Stomach (tissue), 9 donors: ENCODE results near the gene PRKCQ. TPM values are rescaled to one million over a fixed set of nuclear protein-coding genes. Genes with fewer than 3 reads are reported as not detected.

Source experiments
- DNase-seq, 2 donors: peaks; one replicate each; pipeline versions ENCODE4 v3.0.0 to v3.0.0-alpha.2; 2013 to 2019
- H3K27ac ChIP-seq, 5 donors: fragments of 200-600 bp in 4 of 5; sonication (generic) in 4 of 5; one replicate each; pipeline ENCODE4 v1.5.1; 2013 to 2019; ENCODE audit warnings: mild to moderate bottlenecking in 1 of 5, moderate library complexity in 1 of 5
- H3K27me3 ChIP-seq, 3 donors: fragments of 200-600 bp; sonication (generic); one replicate each; pipeline ENCODE4 v1.5.1; 2017 to 2019; ENCODE audit warnings: mixed run types in 1 of 3
- H3K36me3 ChIP-seq, 4 donors: fragments of 200-600 bp; sonication (generic); 1 replicate in 3 of 4; 2 replicates in 1 of 4; pipeline ENCODE4 v1.5.1; 2016 to 2019
- H3K4me1 ChIP-seq, 4 donors: fragments of 200-600 bp; sonication (generic); one replicate each; pipeline ENCODE4 v1.5.1; 2016 to 2019
- H3K4me3 ChIP-seq, 4 donors: fragments of 200-600 bp; sonication (generic) in 3 of 4; one replicate each; pipeline ENCODE4 v1.5.1; 2016 to 2019; ENCODE audit warnings: mild to moderate bottlenecking in 1 of 4
- H3K9me3 ChIP-seq, 4 donors: fragments of 200-600 bp; sonication (generic); one replicate each; pipeline ENCODE4 v1.5.1; 2016 to 2019
- CTCF ChIP-seq, 7 experiments: fragments of 450-650 bp in 4 of 7; fragments of 200-600 bp in 3 of 7; sonication (generic) in 3 of 7; IDR thresholded peaks; one replicate each; pipeline ENCODE4 v1.5.1; 2016 to 2019; ENCODE audit warnings: antibody characterized with exemption in 7 of 7, control low read depth in 2 of 7, mild to moderate bottlenecking in 1 of 7
- EP300 ChIP-seq: sonication (generic); formaldehyde crosslinking; IDR thresholded peaks from one replicate; pipeline ENCODE4 v1.6.1; 2017; ENCODE audit warnings: antibody characterized with exemption
- POLR2A ChIP-seq, 4 donors: fragments of 450-650 bp; IDR thresholded peaks; one replicate each; pipeline ENCODE4 v1.6.1; 2016; ENCODE audit warnings: antibody characterized with exemption in 4 of 4, control low read depth in 2 of 4, mild to moderate bottlenecking in 1 of 4, moderate library complexity in 1 of 4
- POLR2AphosphoS5 ChIP-seq, 3 donors: sonication (generic); formaldehyde crosslinking; IDR thresholded peaks; one replicate each; pipeline ENCODE4 v1.6.1; 2016; ENCODE audit warnings: antibody characterized with exemption in 3 of 3
- WGBS, 5 donors: extraction: QIAGEN DNeasy Blood & Tissue Kit in 3 of 5; methylation state at CpG; one replicate each; pipeline versions ENCODE4 v1.1.5 to v1.1.7; 2013 to 2018; 5-methylcytosine and 5-hydroxymethylcytosine counted together
- intact Hi-C: fragments of 100-400 bp; cut with DNase I; formaldehyde crosslinking; loops from one replicate; pipeline ENCODE4 v1.15.1; 2023; ENCODE audit warnings: low total_unique reads
- polyA plus RNA-seq, 3 donors: library from polyadenylated mRNA; stranded (reverse); fragments of 200-250 nt; gene quantifications; one replicate each; pipeline ENCODE4 v1.2.3, GENCODE V29; 2013
- total RNA-seq, 5 donors: library from RNA; depleted of rRNA; stranded (reverse); fragments of >200 nt; gene quantifications; one replicate each; pipeline versions ENCODE4 v1.1.0 to v1.2.3, GENCODE V29; 2014 to 2016
- donor health status: healthy with polysubstance abuse.
- donor health status: Bipolar disorder and iron deficiency.
- donor health status: healthy.

Gene PRKCQ
- total and polyA plus RNA-seq, 8 donors: 0.25 to 5.1 (median 0.63) TPM; not detected in 1

GRCh38 chr10:6465854-6466601 lies 114.0 kb downstream of the PRKCQ start:
- Histone ChIP-seq H3K4me3 (no peak overlapping the region), H3K4me1 (no peaks in the 10 kb centered on the region), H3K27ac (no peak overlapping the region), H3K9me3 (no peaks in the 10 kb centered on the region), H3K27me3 (no peaks in the 10 kb centered on the region), H3K36me3 (no peaks in the 10 kb centered on the region)
- intact Hi-C loops: no loop called here
- no peak for DNase-seq
- 75 to 89% (median 82%) methylated on average over 7 of the region's 7 CpGs for WGBS, 5 donors
- no peak for TF ChIP-seq CTCF (IDR thresholded peaks at IDR 0.05)
- TF ChIP-seq POLR2AphosphoS5 (IDR thresholded peaks at IDR 0.05): no peak
- no peak for TF ChIP-seq EP300

GRCh38 chr10:6465437-6465836 lies 114.6 kb downstream of the PRKCQ start:
- H3K27ac ChIP-seq: no peak overlapping the region
- TF ChIP-seq POLR2AphosphoS5 (IDR thresholded peaks at IDR 0.05): no peak
- no peak for TF ChIP-seq EP300
- H3K36me3 ChIP-seq: no peaks in the 10 kb centered on the region
- whole genome bisulfite sequencing, 5 donors: 76 to 94% (median 83%) methylated on average over 7 of the region's 7 CpGs
- H3K9me3 ChIP-seq: no peaks in the 10 kb centered on the region
- intact Hi-C loops: no loop called here
- H3K4me1 ChIP-seq: no peaks in the 10 kb centered on the region
- H3K27me3 ChIP-seq: no peaks in the 10 kb centered on the region
- no peak for DNase-seq
- H3K4me3 ChIP-seq: no peak overlapping the region

- H3K36me3 ChIP-seq: no peaks in the 10 kb centered on the region
- intact Hi-C loops: no loop called here
- no peaks in the 10 kb centered on the region for H3K27me3 ChIP-seq
- H3K9me3 ChIP-seq: no peaks in the 10 kb centered on the region
- H3K4me1 ChIP-seq: no peaks in the 10 kb centered on the region
- H3K4me3 ChIP-seq: no peak overlapping the region
- no peak overlapping the region for H3K27ac ChIP-seq
- TF ChIP-seq EP300: no peak
- no peak for TF ChIP-seq POLR2A (IDR thresholded peaks at IDR 0.05)
- TF ChIP-seq POLR2AphosphoS5 (IDR thresholded peaks at IDR 0.05): no peak
- no peak for TF ChIP-seq CTCF (IDR thresholded peaks at IDR 0.05)
- no peak for DNase-seq
- 86 to 93% (median 89%) methylated on average over 9 of the region's 9 CpGs for WGBS, 5 donors
Measured at GRCh38 chr10:6464862-6465430, 115.1 kb downstream of the PRKCQ start.

- Histone ChIP-seq H3K36me3 (no peaks in the 10 kb centered on the region), H3K27ac (no peak overlapping the region), H3K4me1 (no peaks in the 10 kb centered on the region), H3K4me3 (no peak overlapping the region), H3K27me3 (no peaks in the 10 kb centered on the region), H3K9me3 (peaks cover 0 to 3% (median 0%) of the 10 kb centered on the region in 4 donors)
- 75 to 95% (median 90%) methylated on average over 7 of the region's 7 CpGs for WGBS, 5 donors
- TF ChIP-seq POLR2AphosphoS5 (IDR thresholded peaks at IDR 0.05): no peak
- no peak for TF ChIP-seq POLR2A (IDR thresholded peaks at IDR 0.05)
- TF ChIP-seq EP300: no peak
- TF ChIP-seq CTCF (IDR thresholded peaks at IDR 0.05): no peak
- no peak for DNase-seq
- intact Hi-C loops: no loop called here
Measured at GRCh38 chr10:6463366-6463765, 116.7 kb downstream of the PRKCQ start.

- no peak for TF ChIP-seq CTCF (IDR thresholded peaks at IDR 0.05)
- TF ChIP-seq POLR2A (IDR thresholded peaks at IDR 0.05): no peak
- TF ChIP-seq POLR2AphosphoS5 (IDR thresholded peaks at IDR 0.05): no peak
- no peak for TF ChIP-seq EP300
- H3K27me3 ChIP-seq: no peaks in the 10 kb centered on the region
- 84 to 90% (median 85%) methylated on average over 3 of the region's 3 CpGs for WGBS, 5 donors
Measured at GRCh38 chr10:6461961-6462360, 118.1 kb downstream of the PRKCQ start.

More at GRCh38 chr10:6461961-6462360, 118.1 kb downstream of the PRKCQ start:
- no peaks in the 10 kb centered on the region for H3K36me3 ChIP-seq
- no peak overlapping the region for H3K27ac ChIP-seq
- H3K4me3 ChIP-seq: no peak overlapping the region
- no peaks in the 10 kb centered on the region for H3K4me1 ChIP-seq
- no peak for DNase-seq
- peaks cover 0 to 3% (median 0%) of the 10 kb centered on the region in 4 donors for H3K9me3 ChIP-seq
- intact Hi-C loops: no loop called here
